Endothelial cell of umbilical vein (primary cell): ENCODE data around the gene APOC1. TPM values are rescaled to one million over a fixed set of nuclear protein-coding genes. Genes with fewer than 3 reads are reported as not detected.

Experiments used
- BruUV-seq: library from RNA; stranded (reverse); fragments of 400-500 nt; replicated peaks from 2 replicates; lab custom pipeline; 2021; lab: Mats Ljungman, UMichigan
- CTCF ChIA-PET: fragments of 300-600, 350-600 bp; sonication (Branson Sonifier 250); formaldehyde crosslinking; loops from one replicate; lab custom pipeline; 2021; ENCODE audit warnings: antibody characterized with exemption, inconsistent platforms; lab: Charles Lee
- POLR2A ChIA-PET: fragments of 300-600, 350-600 bp; sonication (Branson Sonifier 250); formaldehyde crosslinking; loops from one replicate; lab custom pipeline; 2021; ENCODE audit warnings: antibody characterized with exemption, inconsistent platforms; lab: Charles Lee
- DNase-seq: peaks from one replicate; pipeline ENCODE4 v3.0.0-alpha.2; 2011; ENCODE audit warnings: low read depth, low spot score
- FAIRE-seq: peaks from 2 replicates; lab custom pipeline; 2011; peaks lifted over from hg19 to GRCh38; lab: Jason Lieb, UNC
- H2AFZ ChIP-seq: 2 replicates; pipeline ENCODE4 v1.6.0; 2012; ENCODE audit warnings: low read depth, low read length, control low read depth, inconsistent platforms
- H3K27ac ChIP-seq: 2 replicates; pipeline ENCODE4 v1.5.1; 2011; ENCODE audit warnings: low read depth, mild to moderate bottlenecking, control low read depth, low read length, moderate library complexity; ENCODE audit not compliant: insufficient read depth
- H3K27me3 ChIP-seq, 2 experiments: 2 replicates each; pipeline versions ENCODE4 v1.6.0 to v1.6.1; 2011; ENCODE audit warnings: low read length in 2 of 2, mixed read lengths in 1 of 2; ENCODE audit not compliant: control insufficient read depth in 2 of 2, insufficient read depth in 2 of 2
- H3K36me3 ChIP-seq, 2 experiments: 2 replicates in 1 of 2; 3 replicates in 1 of 2; pipeline ENCODE4 v1.5.1; 2011; ENCODE audit warnings: low read length in 2 of 2, mild to moderate bottlenecking in 1 of 2, moderate library complexity in 1 of 2; ENCODE audit not compliant: control insufficient read depth in 2 of 2, insufficient read depth in 2 of 2; ENCODE audit errors: extremely low read depth in 1 of 2
- H3K4me1 ChIP-seq: 3 replicates; pipeline ENCODE4 v1.5.1; 2011; ENCODE audit warnings: mild to moderate bottlenecking, low read length; ENCODE audit not compliant: control insufficient read depth, insufficient read depth; ENCODE audit errors: extremely low read depth
- H3K4me2 ChIP-seq: 2 replicates; pipeline ENCODE4 v1.6.1; 2011; ENCODE audit warnings: low read length, control low read depth, mixed read lengths; ENCODE audit not compliant: insufficient read depth
- H3K4me3 ChIP-seq, 3 experiments: fragments of 200-600 bp in 1 of 3; sonication (generic), shearing (Covaris generic) in 1 of 3; replicated peaks in 1 of 3; 2 replicates each; pipeline ENCODE4 v1.5.1; 2011 to 2016; ENCODE audit warnings: control low read depth in 3 of 3, low read length in 3 of 3, mild to moderate bottlenecking in 2 of 3, inconsistent platforms in 1 of 3, low read depth in 1 of 3, moderate library complexity in 1 of 3; ENCODE audit not compliant: insufficient read depth in 1 of 3
- H3K79me2 ChIP-seq: 2 replicates; pipeline ENCODE4 v1.6.0; 2012; ENCODE audit warnings: low read length, inconsistent platforms; ENCODE audit not compliant: control insufficient read depth, insufficient read depth
- H3K9ac ChIP-seq: replicated peaks from 2 replicates; pipeline ENCODE3; 2011; ENCODE audit warnings: low read length, control low read depth; ENCODE audit not compliant: insufficient read depth; ENCODE audit errors: extremely low read depth
- H3K9me1 ChIP-seq: replicated peaks from 3 replicates; pipeline ENCODE4 v1.6.0; 2011; ENCODE audit warnings: mild to moderate bottlenecking, low read length; ENCODE audit not compliant: control insufficient read depth, insufficient read depth; ENCODE audit errors: extremely low read depth
- H3K9me3 ChIP-seq: replicated peaks from 2 replicates; pipeline ENCODE4 v1.5.1; 2012; ENCODE audit warnings: low read length, inconsistent platforms; ENCODE audit not compliant: control insufficient read depth, insufficient read depth
- H4K20me1 ChIP-seq: replicated peaks from 2 replicates; pipeline ENCODE3; 2011; ENCODE audit warnings: mild to moderate bottlenecking, low read length; ENCODE audit not compliant: control insufficient read depth, insufficient read depth; ENCODE audit errors: extremely low read depth
- CTCF ChIP-seq, 2 donors: IDR thresholded peaks; 1 replicate in 1 of 2; 2 replicates in 1 of 2; pipeline ENCODE4 v1.5.1; 2011; ENCODE audit warnings: low read length in 2 of 2, mild to moderate bottlenecking in 2 of 2, moderate library complexity in 2 of 2, control low read depth in 1 of 2, inconsistent platforms in 1 of 2, low read depth in 1 of 2; ENCODE audit not compliant: insufficient read depth in 1 of 2; ENCODE audit errors: extremely low read depth in 1 of 2
- EZH2 ChIP-seq: IDR thresholded peaks from 2 replicates; pipeline ENCODE4 v1.6.1; 2012; ENCODE audit warnings: borderline replicate concordance, low read depth, mild to moderate bottlenecking, moderate library complexity, low read length, inconsistent platforms; ENCODE audit not compliant: severe bottlenecking
- FOS ChIP-seq: IDR thresholded peaks from 2 replicates; pipeline ENCODE4 v1.6.1; 2011; ENCODE audit warnings: mild to moderate bottlenecking, low read length, moderate library complexity, borderline replicate concordance; ENCODE audit not compliant: insufficient read depth
- GATA2 ChIP-seq: IDR thresholded peaks from 2 replicates; pipeline ENCODE4 v1.7.0; 2011; ENCODE audit warnings: low read depth, mild to moderate bottlenecking, moderate library complexity, mixed read lengths, low read length; ENCODE audit not compliant: insufficient read length, insufficient read depth
- JUN ChIP-seq: IDR thresholded peaks from 2 replicates; pipeline ENCODE4 v1.6.1; 2011; ENCODE audit warnings: borderline replicate concordance, low read depth; ENCODE audit not compliant: insufficient read length, insufficient read depth
- MAX ChIP-seq: IDR thresholded peaks from 2 replicates; pipeline ENCODE4 v1.6.1; 2011; ENCODE audit not compliant: insufficient read depth, insufficient read length
- MYC ChIP-seq: IDR thresholded peaks from one replicate; pipeline ENCODE4 v1.6.1; 2011; ENCODE audit warnings: mild to moderate bottlenecking, low read depth, low read length
- POLR2A ChIP-seq: IDR thresholded peaks from 2 replicates; pipeline ENCODE4 v1.6.1; 2012; ENCODE audit warnings: low read depth, mild to moderate bottlenecking, control low read depth, low read length
- POLR2AphosphoS5 ChIP-seq: IDR thresholded peaks from 2 replicates; pipeline ENCODE4 v1.6.1; 2012; ENCODE audit warnings: low read depth, mild to moderate bottlenecking, control low read depth, low read length, moderate library complexity; ENCODE audit not compliant: insufficient read depth
- dilution Hi-C: fragments of 300-500 bp; cut with MboI; formaldehyde crosslinking; loops from one replicate; pipeline ENCODE4 v1.15.0; 2019; ENCODE audit warnings: low sequenced_read_pairs; ENCODE audit not compliant: extremely low pct_ligation_motif_present
- intact Hi-C: fragments of 100-400 bp; cut with micrococcal nuclease; formaldehyde crosslinking; loops from one replicate; pipeline ENCODE4 v1.10.0; 2022
- polyA plus RNA-seq, 4 experiments: library from polyadenylated mRNA; depleted of rRNA in 3 of 4; stranded (reverse) in 3 of 4; unstranded in 1 of 4; fragments of >200 nt; gene quantifications; 2 replicates each; pipeline versions ENCODE4 v1.2.1 to v1.2.3, GENCODE V29; 2011 to 2012; ENCODE audit warnings: missing spikeins in 1 of 4
- total RNA-seq: library from RNA; stranded (reverse); gene quantifications from 2 replicates; pipeline ENCODE4 v1.2.3, GENCODE V29; 2021

Gene APOC1
- total and polyA plus RNA-seq, 2 donors (not counting 3 experiments of a cell fraction or from before 2014, with no cell fraction given) = 5.0 to 18.5 TPM

- H4K20me1 ChIP-seq = no peaks in the 10 kb centered on the region
- CTCF ChIA-PET = interaction anchor here (1.3 kb wide), 1 partner anchor 29 kb away, joined by 3 read pairs; no protein-coding TSS in a partner anchor
- no peak overlapping the region for H2AFZ ChIP-seq
- peaks cover 9 to 17% of the 10 kb centered on the region in 2 experiments for H3K36me3 ChIP-seq
- H3K9ac ChIP-seq = no peak overlapping the region
- no peak overlapping the region for H3K4me2 ChIP-seq
- FAIRE-seq (no peak), DNase-seq (no peak)
- dilution Hi-C loops = no loop called here
- intact Hi-C loops = no loop called here
- peaks cover under 1% of the 10 kb centered on the region for H3K4me1 ChIP-seq
- no peaks in the 10 kb centered on the region for H3K9me1 ChIP-seq
- no peak overlapping the region for H3K4me3 ChIP-seq
- no peak overlapping the region for H3K27ac ChIP-seq
- peaks cover 46% of the 10 kb centered on the region for H3K79me2 ChIP-seq
- no peak for TF ChIP-seq JUN
- no peak for TF ChIP-seq POLR2A
- TF ChIP-seq FOS = no peak
- no peak for TF ChIP-seq EZH2
- no peak for TF ChIP-seq MYC
- no peak for TF ChIP-seq GATA2
- TF ChIP-seq MAX = no peak
- no peak for TF ChIP-seq CTCF (IDR thresholded peaks at IDR 0.05; ENCODE audit: extremely low read depth in 1 of 2, insufficient read depth in 1 of 2, low read depth in 1 of 2, low read length in 2 of 2)
- no peak for TF ChIP-seq POLR2AphosphoS5
- no peaks in the 10 kb centered on the region for H3K9me3 ChIP-seq
- H3K27me3 ChIP-seq = no peaks in the 10 kb centered on the region
- BruUV-seq = no TSS peak
- POLR2A ChIA-PET = no interaction called here
Observed at GRCh38 chr19:44961821-44962220, 47.4 kb downstream of the APOC1 start.
